Activated naive CD4-positive, alpha-beta T cell treated with anti-CD3 and anti-CD28 coated beads for 36 hours (primary cell): ENCODE data around the gene NRF1. TPM values are rescaled to one million over a fixed set of nuclear protein-coding genes. Genes with fewer than 3 reads are reported as not detected.
"Not testable (repeated sequence)": the region's sequence is repeated elsewhere in the genome, so short reads cannot be mapped to it uniquely, and the experiment has no call there.

Experiments
- CTCF ChIA-PET: fragments of 350-600 bp; sonication (Branson Sonifier 250); formaldehyde crosslinking; loops from one replicate; lab custom pipeline; 2021; ENCODE audit warnings: antibody characterized with exemption; lab: Charles Lee
- DNase-seq: peaks from one replicate; pipeline ENCODE4 v3.0.0-alpha.2; 2020
- H3K27ac Mint-ChIP-seq: one replicate; pipeline ENCODE4 v1.8.0; 2021; ENCODE audit warnings: mild to moderate bottlenecking, mixed read lengths
- H3K27me3 Mint-ChIP-seq: one replicate; pipeline ENCODE4 v1.8.0; 2021; ENCODE audit warnings: low read depth, mixed read lengths
- H3K36me3 Mint-ChIP-seq: one replicate; pipeline ENCODE4 v1.8.0; 2021; ENCODE audit warnings: low read depth, mixed read lengths
- H3K4me1 Mint-ChIP-seq: one replicate; pipeline ENCODE4 v1.8.0; 2021; ENCODE audit warnings: low read depth, mixed read lengths
- H3K4me3 Mint-ChIP-seq: one replicate; pipeline ENCODE4 v1.8.0; 2021; ENCODE audit warnings: mild to moderate bottlenecking, moderate library complexity, mixed read lengths
- H3K9me3 Mint-ChIP-seq: one replicate; pipeline ENCODE4 v1.8.0; 2021; ENCODE audit warnings: mixed read lengths
- intact Hi-C: fragments of 100-400 bp; cut with micrococcal nuclease; formaldehyde crosslinking; loops from one replicate; pipeline ENCODE4 v1.15.1; 2023
- total RNA-seq, 2 experiments: library from RNA; stranded (reverse); gene quantifications; one replicate each; pipeline ENCODE4 v1.2.3, GENCODE V29; 2021

Gene NRF1
- total RNA-seq, 2 experiments from 2014 or later = 18.5 to 21.5 TPM

DNA sequence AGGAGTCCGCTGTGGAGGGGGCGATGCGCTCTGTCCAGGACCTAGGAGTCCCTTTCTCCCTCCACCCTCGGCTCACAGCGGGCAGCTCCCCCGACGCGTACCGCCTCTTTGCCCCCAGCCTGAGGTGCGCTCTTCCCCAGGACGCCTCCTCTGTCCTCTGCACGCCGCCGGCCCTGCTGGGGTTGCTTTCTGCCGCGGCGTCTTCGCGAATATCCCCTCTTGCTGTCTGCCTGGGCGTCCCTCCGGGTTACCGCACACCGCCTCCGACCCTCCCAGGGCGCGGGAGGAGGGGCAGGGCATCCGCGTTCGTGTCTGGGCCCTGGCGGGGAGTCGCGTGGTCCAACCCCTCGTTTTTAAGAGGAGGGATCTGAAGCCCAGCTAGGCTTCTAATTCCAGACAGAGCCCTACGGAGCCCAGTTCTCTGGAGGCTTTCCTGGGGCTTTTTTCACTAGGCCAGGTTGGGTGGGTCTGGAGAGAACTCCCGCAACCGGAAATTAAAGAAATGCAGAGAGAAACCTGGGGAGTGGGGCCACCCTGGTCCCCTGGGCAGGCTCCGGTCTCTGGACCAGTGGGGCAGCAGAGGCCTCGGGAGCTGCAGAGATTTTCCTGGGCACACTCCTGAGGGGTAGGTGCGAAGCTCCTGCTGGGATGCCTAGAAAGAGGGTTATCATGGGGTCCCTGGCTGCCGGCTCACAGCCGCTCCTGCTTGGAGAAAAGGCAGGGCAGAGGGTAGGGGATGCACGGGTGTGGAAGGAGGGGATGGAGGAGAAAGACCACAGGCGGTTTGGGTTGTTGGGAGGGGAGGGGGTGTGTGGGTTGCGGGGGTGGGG, 174.4 kb downstream of the NRF1 start:
- intact Hi-C loops = no loop called here
- CTCF ChIA-PET = interaction anchor here (1.5 kb wide), 1 partner anchor 43 kb away, joined by 3 read pairs; no protein-coding TSS in a partner anchor

DNA sequence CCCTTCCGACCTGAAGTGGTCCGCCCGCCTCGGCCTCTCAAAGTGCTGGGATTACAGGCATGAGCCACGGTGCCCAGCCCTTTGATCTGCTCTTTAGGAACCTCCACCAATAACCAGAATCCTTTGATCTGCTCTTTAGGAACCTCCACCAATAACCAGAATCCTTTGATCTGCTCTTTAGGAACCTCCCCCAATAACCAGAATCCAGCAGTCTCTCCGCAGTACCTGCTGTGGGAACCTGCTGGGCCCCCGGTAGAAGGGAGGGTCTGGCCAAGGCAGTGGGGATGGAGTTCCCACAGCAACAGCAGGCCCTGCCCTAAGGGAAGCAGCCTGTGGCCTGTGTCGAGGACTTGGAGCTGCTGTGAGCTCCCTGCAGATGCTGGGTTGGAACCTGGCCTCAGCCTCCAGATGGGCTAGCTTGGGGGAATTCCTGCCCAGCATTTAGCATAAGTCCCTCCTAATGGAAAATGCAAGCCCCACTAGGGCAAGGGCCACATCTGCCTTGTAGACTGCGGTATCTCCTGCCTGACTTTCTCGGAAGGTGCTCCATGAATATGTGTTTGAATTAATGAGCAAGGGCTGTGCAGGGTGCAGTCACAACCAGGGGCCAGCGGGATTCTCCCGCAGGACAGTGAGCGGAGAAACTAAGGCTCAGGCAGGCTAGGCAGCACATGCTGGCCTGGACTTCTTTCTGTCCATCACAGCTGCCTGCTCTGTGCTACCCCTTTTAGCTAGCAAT, 175.5 kb downstream of the NRF1 start:
- Mint-ChIP-seq H3K4me3 (no peak overlapping the region), H3K36me3 (no peaks in the 10 kb centered on the region), H3K27ac (no peak overlapping the region), H3K27me3 (peaks cover 60% of the 10 kb centered on the region), H3K4me1 (peaks cover 38% of the 10 kb centered on the region), H3K9me3 (no peaks in the 10 kb centered on the region)
- CTCF ChIA-PET = no interaction called here
- DNase-seq = no peak
- intact Hi-C loops = no loop called here

More for the DNA sequence above, 174.4 kb downstream of the NRF1 start:
- Mint-ChIP-seq H3K4me1 (peaks cover 45% of the 10 kb centered on the region), H3K9me3 (no peaks in the 10 kb centered on the region), H3K27me3 (peaks cover 66% of the 10 kb centered on the region), H3K36me3 (no peaks in the 10 kb centered on the region), H3K4me3 (peak overlapping the region; percentile 41), H3K27ac (no peak overlapping the region)
- no peak for DNase-seq

DNA sequence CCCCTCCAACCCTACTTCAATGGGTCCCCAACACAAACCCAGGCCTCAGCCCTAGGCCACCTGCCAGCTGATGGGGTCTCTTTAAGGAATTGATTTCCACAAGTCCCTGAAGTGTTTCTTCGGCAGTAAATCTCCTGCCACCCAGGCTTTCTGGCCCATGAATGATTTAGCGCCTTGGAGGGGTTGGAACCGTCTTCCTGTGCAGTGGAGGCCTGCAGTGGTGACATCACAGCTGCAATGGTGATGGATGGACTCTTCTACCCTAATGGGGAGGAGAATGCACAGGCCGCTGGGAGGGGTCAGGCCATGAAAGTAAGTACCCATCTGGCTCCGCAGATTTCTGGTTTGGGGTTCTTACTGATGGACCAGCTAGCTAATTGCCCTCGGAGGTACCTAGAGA, 177.5 kb downstream of the NRF1 start:
- Mint-ChIP-seq H3K27ac (no peak overlapping the region), H3K4me3 (no peak overlapping the region), H3K36me3 (no peaks in the 10 kb centered on the region), H3K9me3 (no peaks in the 10 kb centered on the region), H3K27me3 (peaks cover 42% of the 10 kb centered on the region), H3K4me1 (peaks cover 21% of the 10 kb centered on the region)
- no peak for DNase-seq
- CTCF ChIA-PET = no interaction called here
- intact Hi-C loops = no loop called here

DNA sequence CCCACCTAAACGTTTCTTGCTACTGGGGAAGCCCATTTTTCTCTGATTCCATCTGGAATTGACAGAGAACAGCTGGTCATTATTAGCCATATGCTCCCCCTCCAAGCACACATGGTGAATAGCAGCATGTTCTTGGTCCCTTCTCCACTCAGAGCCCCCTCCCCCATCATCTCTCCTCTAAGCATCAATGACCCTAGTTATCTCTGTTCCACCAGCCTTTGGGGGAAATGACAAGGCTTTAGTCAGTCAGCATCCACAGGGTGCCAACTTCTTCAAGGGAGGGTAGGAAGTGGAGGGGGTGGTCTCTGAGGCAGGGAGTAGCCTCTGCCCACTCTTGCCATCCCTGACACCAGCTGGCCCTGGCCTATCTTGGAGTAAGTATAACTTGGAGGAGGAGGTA, 178.1 kb downstream of the NRF1 start:
- H3K36me3 Mint-ChIP-seq = no peaks in the 10 kb centered on the region
- no peak for DNase-seq
- H3K4me3 Mint-ChIP-seq = no peak overlapping the region
- peaks cover 17% of the 10 kb centered on the region for H3K4me1 Mint-ChIP-seq
- intact Hi-C loops = no loop called here
- peaks cover 39% of the 10 kb centered on the region for H3K27me3 Mint-ChIP-seq
- no peak overlapping the region for H3K27ac Mint-ChIP-seq
- CTCF ChIA-PET = no interaction called here
- no peaks in the 10 kb centered on the region for H3K9me3 Mint-ChIP-seq

DNA sequence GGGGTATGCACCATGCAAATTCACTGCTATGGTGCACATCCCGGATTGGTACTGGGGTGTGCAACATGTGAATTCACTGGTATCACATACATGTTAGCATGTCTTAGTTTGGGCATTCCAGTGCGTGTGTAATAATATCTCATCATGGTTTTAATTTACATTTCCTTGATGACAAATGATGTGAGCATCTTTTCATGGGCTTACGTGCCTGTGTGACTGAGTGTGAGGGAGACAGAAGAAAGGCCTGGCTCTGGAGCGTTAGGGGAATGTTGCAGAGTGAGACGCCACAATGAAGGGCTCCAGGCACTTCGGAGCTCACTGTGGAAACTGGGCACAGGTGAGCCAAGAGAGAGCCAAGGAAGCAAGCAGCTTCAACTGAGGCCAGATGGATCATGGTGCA, 178.6 kb downstream of the NRF1 start:
- no peak overlapping the region for H3K27ac Mint-ChIP-seq
- no peak overlapping the region for H3K4me3 Mint-ChIP-seq
- peaks cover 13% of the 10 kb centered on the region for H3K4me1 Mint-ChIP-seq
- no peak for DNase-seq
- no peaks in the 10 kb centered on the region for H3K9me3 Mint-ChIP-seq
- H3K36me3 Mint-ChIP-seq = no peaks in the 10 kb centered on the region
- CTCF ChIA-PET = no interaction called here
- intact Hi-C loops = no loop called here
- peaks cover 34% of the 10 kb centered on the region for H3K27me3 Mint-ChIP-seq

DNA sequence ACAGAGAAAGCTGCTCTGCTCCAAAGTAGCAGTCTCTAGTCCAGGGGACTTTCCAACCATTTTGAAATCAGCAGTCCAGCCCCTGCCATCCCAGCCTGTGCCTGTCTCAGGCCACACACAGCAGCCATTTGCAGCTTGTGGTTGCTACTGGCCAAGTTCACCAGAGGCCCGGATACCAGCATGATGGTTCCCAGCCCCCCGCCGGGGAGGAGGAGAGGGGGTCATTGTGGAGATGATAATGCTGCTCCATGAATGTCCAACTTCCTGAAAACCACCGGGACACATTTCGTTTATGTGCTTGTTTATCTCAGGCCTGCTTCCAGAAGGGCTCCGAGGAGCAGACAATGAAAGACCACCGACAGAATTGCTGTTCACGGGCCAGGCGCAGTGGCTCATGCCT, 181.2 kb downstream of the NRF1 start:
- no peak for DNase-seq
- intact Hi-C loops = no loop called here
- CTCF ChIA-PET = interaction anchor here (1.2 to 1.7 kb wide), 2 partner anchors 32 kb away, joined by 3 to 6 read pairs; no protein-coding TSS in a partner anchor
- Mint-ChIP-seq H3K27ac (no peak overlapping the region), H3K4me1 (no peaks in the 10 kb centered on the region), H3K9me3 (no peaks in the 10 kb centered on the region), H3K27me3 (peaks cover 10% of the 10 kb centered on the region), H3K4me3 (no peak overlapping the region), H3K36me3 (no peaks in the 10 kb centered on the region)

DNA sequence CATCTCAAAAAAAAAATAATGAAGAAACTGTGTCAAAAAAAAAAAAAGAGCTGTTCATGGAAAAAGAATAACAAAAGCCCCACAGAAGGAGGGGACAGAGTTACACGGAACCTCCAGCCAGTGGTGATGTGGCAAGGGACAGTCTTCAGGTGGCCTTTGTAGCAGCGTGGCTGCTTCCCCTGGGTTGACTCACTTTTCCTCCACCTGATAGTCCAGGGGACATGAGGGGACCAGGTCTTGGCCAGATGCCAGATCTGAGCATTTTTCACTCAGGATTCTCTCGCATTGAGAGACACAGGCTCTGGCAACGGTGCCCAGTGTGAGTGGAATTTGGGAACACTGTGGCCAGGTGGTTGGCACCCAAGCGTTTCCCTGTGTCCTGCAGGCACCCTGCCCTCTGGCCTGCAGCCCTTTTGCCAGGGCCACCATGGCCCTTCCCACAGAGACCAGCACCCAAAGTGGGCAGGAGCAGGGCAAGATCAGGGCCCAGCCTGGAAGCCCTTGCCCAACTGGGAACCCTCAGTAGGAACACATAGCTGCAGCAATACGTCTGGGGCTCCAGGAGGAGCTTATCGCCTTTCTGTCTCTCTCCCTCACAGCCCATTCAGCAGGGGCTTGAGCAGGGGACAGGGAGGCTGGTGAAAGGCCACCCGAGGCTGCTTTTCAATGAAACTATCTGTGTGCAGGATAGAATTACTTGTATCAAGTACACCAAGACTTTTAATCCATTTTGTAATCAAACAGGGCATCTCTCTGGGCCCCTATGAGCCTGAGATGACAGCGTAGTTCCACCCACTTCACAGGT, 182.2 kb downstream of the NRF1 start:
- Mint-ChIP-seq H3K36me3 (no peaks in the 10 kb centered on the region), H3K27me3 (peaks cover 7% of the 10 kb centered on the region), H3K27ac (no peak overlapping the region), H3K4me1 (no peaks in the 10 kb centered on the region), H3K4me3 (no peak overlapping the region), H3K9me3 (no peaks in the 10 kb centered on the region)
- CTCF ChIA-PET = interaction anchor here (1.7 kb wide), 1 partner anchor 31 kb away, joined by 6 read pairs; no protein-coding TSS in a partner anchor
- no peak for DNase-seq
- intact Hi-C loops = no loop called here

DNA sequence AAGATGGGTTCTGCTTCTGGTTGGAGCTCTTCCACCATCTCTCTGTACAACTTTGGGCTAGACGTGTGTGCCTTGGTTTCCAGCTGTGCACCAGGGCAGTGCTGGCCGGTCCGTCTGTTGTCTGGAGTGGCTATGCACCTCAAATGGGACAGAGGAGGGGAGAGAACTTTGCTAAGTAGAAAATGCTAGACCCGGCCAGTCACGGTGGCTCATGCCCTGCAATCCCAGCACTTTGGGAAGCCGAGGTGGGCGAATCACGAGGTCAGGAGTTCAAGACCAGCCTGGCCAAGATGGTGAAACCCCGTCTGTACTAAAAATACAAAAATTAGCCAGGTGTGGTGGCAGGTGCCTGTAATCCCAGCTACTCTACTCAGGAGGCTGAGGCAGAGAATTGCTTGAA, 182.9 kb downstream of the NRF1 start:
- H3K4me1 Mint-ChIP-seq, DNase-seq, intact Hi-C loops, CTCF ChIA-PET, H3K27ac Mint-ChIP-seq, H3K36me3 Mint-ChIP-seq, H3K9me3 Mint-ChIP-seq, H3K27me3 Mint-ChIP-seq, H3K4me3 Mint-ChIP-seq: not testable (repeated sequence)

DNA sequence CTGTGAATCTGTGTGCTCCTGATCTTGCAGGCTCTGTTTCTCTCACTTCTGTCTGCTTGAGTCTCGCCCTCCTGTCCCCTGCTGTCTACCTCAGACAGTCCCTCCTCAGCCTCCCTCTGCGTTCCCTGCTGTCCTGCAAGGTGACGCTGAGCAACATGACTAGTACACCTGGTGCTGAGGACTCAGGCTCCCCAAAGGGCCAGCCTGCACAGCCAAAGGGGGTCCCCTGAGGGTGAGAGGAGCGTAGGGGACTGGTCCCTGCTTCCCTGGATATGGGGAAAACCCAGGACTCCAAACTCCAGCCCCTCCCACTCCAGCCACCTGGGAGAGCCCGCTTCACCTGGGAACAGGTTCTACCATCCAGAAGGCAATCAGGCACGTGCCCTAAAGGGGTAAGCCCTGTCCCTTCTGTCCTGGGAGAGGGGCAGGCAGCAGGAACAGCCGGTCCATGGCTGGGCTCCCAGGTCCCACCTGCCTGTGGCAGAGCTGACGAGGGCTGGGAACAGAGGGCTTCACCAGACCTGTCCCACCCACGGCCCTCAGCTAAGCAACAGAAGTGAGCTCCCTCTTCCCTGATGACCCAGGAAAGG, 184.8 kb downstream of the NRF1 start:
- CTCF ChIA-PET = no interaction called here
- DNase-seq = no peak
- H3K9me3 Mint-ChIP-seq = no peaks in the 10 kb centered on the region
- no peaks in the 10 kb centered on the region for H3K36me3 Mint-ChIP-seq
- intact Hi-C loops = no loop called here
- H3K27me3 Mint-ChIP-seq = peaks cover 3% of the 10 kb centered on the region
- H3K4me3 Mint-ChIP-seq = no peak overlapping the region
- no peaks in the 10 kb centered on the region for H3K4me1 Mint-ChIP-seq
- no peak overlapping the region for H3K27ac Mint-ChIP-seq

DNA sequence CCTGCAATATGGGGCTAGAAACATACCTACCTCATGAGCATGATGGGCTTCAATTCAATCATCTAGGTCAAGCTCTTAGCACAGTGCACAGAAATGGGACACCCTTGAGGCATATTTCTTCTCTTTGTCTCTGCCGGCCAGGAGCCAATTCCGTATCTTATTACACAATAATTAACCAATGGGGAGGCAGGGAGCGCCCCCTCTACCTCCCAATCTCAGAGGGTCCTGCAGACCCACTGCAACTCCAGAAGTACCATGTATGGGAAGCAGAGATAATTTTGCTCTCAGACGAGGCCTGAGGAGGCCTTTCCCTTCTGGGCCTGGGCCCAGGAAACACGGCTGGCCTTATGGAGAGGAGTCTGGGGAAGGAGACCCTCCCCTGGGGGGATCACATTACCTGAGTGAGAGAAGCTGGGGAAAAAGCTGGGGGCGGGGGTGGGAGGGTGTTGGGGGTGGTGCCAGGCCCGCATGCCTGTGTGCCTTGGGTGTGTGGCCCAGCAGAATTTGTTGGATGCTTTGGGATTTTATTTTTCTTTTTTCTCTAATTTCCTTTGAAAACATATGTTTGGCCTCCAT, 185.8 kb downstream of the NRF1 start:
- Mint-ChIP-seq H3K27me3 (no peaks in the 10 kb centered on the region), H3K36me3 (no peaks in the 10 kb centered on the region), H3K27ac (no peak overlapping the region), H3K9me3 (no peaks in the 10 kb centered on the region), H3K4me1 (no peaks in the 10 kb centered on the region), H3K4me3 (no peak overlapping the region)
- intact Hi-C loops = no loop called here
- DNase-seq = no peak
- CTCF ChIA-PET = interaction anchor here (0.6 to 0.7 kb wide), 2 partner anchors 44 to 163 kb away, joined by 3 read pairs; no protein-coding TSS in a partner anchor

DNA sequence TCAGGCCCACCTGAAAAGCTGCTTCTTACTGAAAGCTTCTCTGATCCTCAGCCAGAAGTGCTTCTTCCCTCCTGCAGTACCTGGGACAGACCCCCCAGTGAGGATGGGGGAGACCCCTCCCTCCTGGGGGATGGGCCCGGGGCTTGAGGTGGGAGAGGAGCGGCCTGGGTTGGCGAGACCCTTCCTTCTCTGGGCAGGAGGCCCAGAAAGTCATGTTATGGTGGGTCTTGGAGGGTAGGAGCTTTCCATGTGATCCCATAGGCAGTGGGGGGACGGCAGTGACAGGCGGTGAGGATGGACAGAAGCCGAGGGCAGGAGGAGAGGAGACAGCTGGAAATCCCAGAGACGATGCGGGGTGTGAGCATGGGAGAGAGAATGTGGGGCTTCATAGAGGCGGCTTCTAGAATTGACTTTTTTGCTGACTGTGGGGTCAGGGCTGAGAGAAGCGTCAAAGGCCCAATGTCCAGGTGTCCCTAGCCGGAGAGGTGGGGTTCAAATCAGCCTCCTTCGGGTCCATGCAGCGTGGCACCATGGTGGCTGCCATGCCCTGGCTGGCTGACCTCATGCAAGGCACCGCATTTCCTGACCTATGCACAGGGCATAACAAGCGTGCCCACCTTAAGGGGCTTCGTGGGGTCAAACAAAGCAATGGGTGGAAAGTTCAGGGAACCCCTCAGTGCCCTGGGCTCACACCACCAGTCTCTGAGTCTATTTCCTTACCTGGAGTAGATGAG, 187.3 kb downstream of the NRF1 start:
- intact Hi-C loops = no loop called here
- Mint-ChIP-seq H3K27ac (no peak overlapping the region), H3K27me3 (no peaks in the 10 kb centered on the region), H3K4me1 (no peaks in the 10 kb centered on the region), H3K36me3 (no peaks in the 10 kb centered on the region), H3K9me3 (no peaks in the 10 kb centered on the region), H3K4me3 (no peak overlapping the region)
- DNase-seq = no peak
- CTCF ChIA-PET = no interaction called here
